Fibroblast of lung (primary cell): ENCODE measurements around the gene DTX2. TPM values are rescaled to one million over a fixed set of nuclear protein-coding genes. Genes with fewer than 3 reads are reported as not detected.
"Not testable (repeated sequence)": the region's sequence is repeated elsewhere in the genome, so short reads cannot be mapped to it uniquely, and the experiment has no call there.

Source experiments
- DNase-seq, 2 donors: peaks; one replicate each; pipeline versions ENCODE4 v3.0.0 to v3.0.0-alpha.2; 2010; ENCODE audit warnings: low read depth in 2 of 2
- H2AFZ ChIP-seq: 2 replicates; pipeline ENCODE4 v1.5.1; 2012; ENCODE audit warnings: low read length, control low read depth, inconsistent platforms
- H3K27ac ChIP-seq: 2 replicates; pipeline ENCODE4 v1.5.1; 2011; ENCODE audit warnings: low read length, control low read depth; ENCODE audit not compliant: insufficient read depth
- H3K27me3 ChIP-seq: 2 replicates; pipeline ENCODE4 v1.5.1; 2011; ENCODE audit warnings: mild to moderate bottlenecking, low read length; ENCODE audit not compliant: control insufficient read depth, insufficient read depth
- H3K36me3 ChIP-seq: 2 replicates; pipeline ENCODE4 v1.5.1; 2011; ENCODE audit warnings: low read length; ENCODE audit not compliant: control insufficient read depth, insufficient read depth
- H3K4me1 ChIP-seq: 2 replicates; pipeline ENCODE4 v1.5.1; 2011; ENCODE audit warnings: low read length; ENCODE audit not compliant: control insufficient read depth, insufficient read depth; ENCODE audit errors: extremely low read depth
- H3K4me2 ChIP-seq: 2 replicates; pipeline ENCODE4 v1.5.1; 2011; ENCODE audit warnings: low read length, control low read depth; ENCODE audit not compliant: insufficient read depth; ENCODE audit errors: extremely low read depth
- H3K4me3 ChIP-seq, 4 experiments: fragments of 200-600 bp in 1 of 4; sonication (generic) in 1 of 4; replicated peaks in 1 of 4; 2 replicates each; pipeline ENCODE4 v1.5.1; 2011 to 2016; ENCODE audit warnings: low read length in 4 of 4, low read depth in 3 of 4, mild to moderate bottlenecking in 3 of 4, control low read depth in 2 of 4, inconsistent platforms in 1 of 4, mixed read lengths in 1 of 4; ENCODE audit not compliant: insufficient read depth in 1 of 4; ENCODE audit errors: control extremely low read depth in 1 of 4
- H3K79me2 ChIP-seq: 2 replicates; pipeline ENCODE4 v1.5.1; 2012; ENCODE audit warnings: mild to moderate bottlenecking, low read length, inconsistent platforms; ENCODE audit not compliant: control insufficient read depth, insufficient read depth
- H3K9ac ChIP-seq: 2 replicates; pipeline ENCODE4 v1.5.1; 2011; ENCODE audit warnings: mild to moderate bottlenecking, low read length, control low read depth; ENCODE audit not compliant: insufficient read depth
- H3K9me3 ChIP-seq: 2 replicates; pipeline ENCODE4 v1.5.1; 2012; ENCODE audit warnings: low read depth, low read length; ENCODE audit not compliant: control insufficient read depth, insufficient read depth
- H4K20me1 ChIP-seq: 2 replicates; pipeline ENCODE4 v1.5.1; 2011; ENCODE audit warnings: low read length; ENCODE audit not compliant: control insufficient read depth, insufficient read depth; ENCODE audit errors: extremely low read depth
- polyA plus RNA-seq, 2 donors: library from polyadenylated mRNA; depleted of rRNA in 1 of 2; stranded (reverse) in 1 of 2; unstranded in 1 of 2; fragments of >200 nt; gene quantifications; 2 replicates each; pipeline ENCODE4 v1.2.1, GENCODE V29; 2011 to 2012; ENCODE audit warnings: missing spikeins in 1 of 2
- total RNA-seq: library from RNA; depleted of rRNA; stranded (reverse); fragments of >200 nt; gene quantifications from 2 replicates; pipeline ENCODE4 v1.2.1, GENCODE V29; 2014

Gene DTX2
- total and polyA plus RNA-seq, 2 donors (not counting 1 experiment from before 2014, with no cell fraction given), result 2.2 to 6.8 TPM

- not testable (repeated sequence) for H3K9ac ChIP-seq, H3K27me3 ChIP-seq, H3K4me3 ChIP-seq, H3K79me2 ChIP-seq, H3K9me3 ChIP-seq, H3K4me2 ChIP-seq, DNase-seq, H3K36me3 ChIP-seq, H3K27ac ChIP-seq, H3K4me1 ChIP-seq, H2AFZ ChIP-seq, H4K20me1 ChIP-seq
Observed at GRCh38 chr7:76543197-76543596, 81.7 kb downstream of the DTX2 start, which contains the start of gene SPDYE16. TSS of gene SPDYE16 (minus strand) at chr7:76543297. CDS start at chr7:76541459, 1,838 bp downstream.

GRCh38 chr7:76549025-76549854, 87.7 kb downstream of the DTX2 start:
- Histone ChIP-seq H2AFZ (peak overlapping the region; percentile 24), H3K9ac (peak overlapping the region; percentile 85), H3K4me2 (peak overlapping the region; percentile 40), H3K27ac (peak overlapping the region; percentile 79), H3K4me3 (peak overlapping the region; percentile 57 to 74 (median 67)), H3K79me2 (peaks cover 13% of the 10 kb centered on the region)
- H3K4me1 ChIP-seq, H3K36me3 ChIP-seq, H3K27me3 ChIP-seq, H4K20me1 ChIP-seq, H3K9me3 ChIP-seq: not testable (repeated sequence)
- DNase-seq, result peak; percentile 84 to 90

GRCh38 chr7:76549855-76550248, 88.3 kb downstream of the DTX2 start:
- H4K20me1 ChIP-seq, H3K9me3 ChIP-seq, H2AFZ ChIP-seq, H3K27me3 ChIP-seq, H3K36me3 ChIP-seq, DNase-seq, H3K4me1 ChIP-seq: not testable (repeated sequence)
- Histone ChIP-seq H3K9ac (peak overlapping the region; percentile 85), H3K27ac (peak overlapping the region; percentile 79), H3K4me2 (peak overlapping the region; percentile 44), H3K79me2 (peaks cover 13% of the 10 kb centered on the region), H3K4me3 (peak overlapping the region; percentile 57 to 74 (median 67))

GRCh38 chr7:76551992-76552391, 90.5 kb downstream of the DTX2 start:
- H3K4me1 ChIP-seq, H3K27me3 ChIP-seq, H3K4me2 ChIP-seq, H4K20me1 ChIP-seq, H3K27ac ChIP-seq, H3K4me3 ChIP-seq, H3K36me3 ChIP-seq, DNase-seq, H3K9ac ChIP-seq, H2AFZ ChIP-seq, H3K9me3 ChIP-seq: not testable (repeated sequence)
- peaks cover 14% of the 10 kb centered on the region for H3K79me2 ChIP-seq

Other genes starting within 250 kb of the DTX2 start
- 36.2 and 70.0 TPM in 2 replicates for gene HSPB1, start 159.0 kb upstream of the DTX2 start, total RNA-seq
- gene HSPB1, start 159.0 kb upstream of the DTX2 start, polyA plus RNA-seq, result 234 and 235 TPM in 2 replicates
- 54.2 and 68.4 TPM in 2 replicates for gene YWHAG, start 102.7 kb upstream of the DTX2 start, total RNA-seq
- gene YWHAG, start 102.7 kb upstream of the DTX2 start, polyA plus RNA-seq, result 80.4 and 85.7 TPM in 2 replicates
- gene SSC4D, start 52.0 kb upstream of the DTX2 start, total RNA-seq, result 0.33 and 0.51 TPM in 2 replicates
- gene SSC4D, start 52.0 kb upstream of the DTX2 start, polyA plus RNA-seq, result 0.42 and 0.45 TPM in 2 replicates
- gene ZP3, start 36.8 kb upstream of the DTX2 start, total RNA-seq, result 2.6 TPM in 2 replicates
- 1.4 TPM in 2 replicates for gene ZP3, start 36.8 kb upstream of the DTX2 start, polyA plus RNA-seq
- under 0.01 and 0.50 TPM in 2 replicates for gene UPK3B, start 48.8 kb downstream of the DTX2 start, total RNA-seq
- not detected in 2 replicates for gene UPK3B, start 48.8 kb downstream of the DTX2 start, polyA plus RNA-seq
- gene SPDYE16, start 81.6 kb downstream of the DTX2 start, total RNA-seq, result 0.17 and 0.51 TPM in 2 replicates
- not detected in 2 replicates for gene SPDYE16, start 81.6 kb downstream of the DTX2 start, polyA plus RNA-seq
- 1.3 and 1.5 TPM in 2 replicates for gene POMZP3, start 165.6 kb downstream of the DTX2 start, total RNA-seq
- 10.4 and 13.6 TPM in 2 replicates for gene POMZP3, start 165.6 kb downstream of the DTX2 start, polyA plus RNA-seq